GM23338 (cell line): ENCODE data around the gene GALNT9.

ENCODE experiments used
- CREB1 ChIP-seq: fragments of 250-450 bp; sonication (Bioruptor Pico); IDR thresholded peaks from 2 replicates; pipeline ENCODE4 v1.5.0; 2020; ENCODE audit warnings: low read depth, mild to moderate bottlenecking, moderate library complexity
- ETS1 ChIP-seq: IDR thresholded peaks from 2 replicates; pipeline ENCODE4 v1.6.1; 2016; ENCODE audit warnings: antibody characterized with exemption
- EZH2 ChIP-seq: fragments of 200-600 bp; sonication (generic); IDR thresholded peaks from one replicate; pipeline ENCODE4 v1.8.0; 2017; ENCODE audit warnings: antibody characterized with exemption, mild to moderate bottlenecking, low read depth; ENCODE audit not compliant: unreplicated experiment
- EZH2phosphoT487 ChIP-seq: fragments of 200-600 bp; sonication (generic); IDR thresholded peaks from one replicate; pipeline ENCODE4 v1.8.1; 2018; ENCODE audit warnings: antibody characterized with exemption; ENCODE audit not compliant: unreplicated experiment
- JUNB ChIP-seq: IDR thresholded peaks from one replicate; pipeline ENCODE4 v1.6.1; 2016; ENCODE audit warnings: antibody characterized with exemption; ENCODE audit not compliant: unreplicated experiment
- NANOG ChIP-seq: IDR thresholded peaks from 2 replicates; pipeline ENCODE4 v1.6.1; 2016; ENCODE audit warnings: antibody characterized with exemption, borderline replicate concordance
- POLR2AphosphoS5 ChIP-seq: IDR thresholded peaks from 2 replicates; pipeline ENCODE4 v1.6.1; 2016; ENCODE audit warnings: antibody characterized with exemption, low read depth
- STAT1 ChIP-seq: IDR thresholded peaks from one replicate; pipeline ENCODE4 v1.6.1; 2016; ENCODE audit warnings: antibody characterized with exemption; ENCODE audit not compliant: unreplicated experiment
- ZNF114 ChIP-seq: fragments of 250-450 bp; sonication (Bioruptor Pico); IDR thresholded peaks from 2 replicates; pipeline ENCODE4 v1.5.0; 2020; ENCODE audit warnings: mild to moderate bottlenecking, moderate library complexity
- ZNF331 ChIP-seq: fragments of 250-450 bp; sonication (Bioruptor Pico); IDR thresholded peaks from 2 replicates; pipeline ENCODE4 v1.5.0; 2020; ENCODE audit warnings: low read depth, mild to moderate bottlenecking, moderate library complexity
- TF ChIP-seq, protein P1 (sequence below), 2 experiments: fragments of 200-600 bp in 1 of 2; sonication (generic) in 1 of 2; conservative IDR thresholded peaks; 2 replicates each; pipeline versions ENCODE4 v1.5.1 to v1.6.1; 2016 to 2017; ENCODE audit warnings: antibody characterized with exemption in 2 of 2, low read depth in 2 of 2, mild to moderate bottlenecking in 2 of 2, moderate library complexity in 1 of 2
- TF ChIP-seq, protein P2 (sequence below): IDR thresholded peaks from one replicate; pipeline ENCODE4 v1.6.1; 2018; ENCODE audit warnings: antibody characterized with exemption; ENCODE audit not compliant: unreplicated experiment

DNA sequence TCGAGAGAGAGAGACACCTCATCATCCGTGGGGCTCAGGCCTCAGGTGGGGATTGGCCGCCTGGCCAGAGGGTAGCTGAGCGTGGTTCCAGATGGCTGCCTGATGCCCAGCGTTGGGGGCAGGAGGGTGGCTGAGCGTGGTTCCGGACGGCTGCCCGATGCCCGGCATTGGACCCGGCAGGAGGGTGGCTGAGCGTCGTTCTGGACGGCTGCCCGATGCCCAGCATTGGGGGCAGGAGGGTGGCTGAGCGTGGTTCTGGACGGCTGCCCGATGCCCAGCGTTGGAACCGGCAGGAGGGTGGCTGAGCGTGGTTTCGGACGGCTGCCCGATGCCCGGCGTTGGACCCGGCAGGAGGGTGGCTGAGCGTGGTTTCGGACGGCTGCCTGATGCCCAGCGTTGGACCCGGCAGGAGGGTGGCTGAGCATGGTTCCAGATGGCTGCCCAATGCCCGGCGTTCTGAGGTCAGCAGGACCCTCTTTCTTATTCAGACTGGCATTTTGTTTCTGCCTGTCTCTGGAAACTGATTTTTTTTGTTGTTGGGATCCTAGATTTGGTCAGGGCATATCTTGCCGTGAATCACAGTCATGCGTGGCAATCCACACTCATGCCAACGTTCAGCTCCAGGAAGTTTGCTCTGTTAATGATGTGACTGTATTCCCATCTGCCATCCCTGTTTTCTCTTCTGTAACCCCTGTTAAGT is 40.7 kb downstream of the GALNT9 start:
- TF ChIP-seq, protein P1, sequence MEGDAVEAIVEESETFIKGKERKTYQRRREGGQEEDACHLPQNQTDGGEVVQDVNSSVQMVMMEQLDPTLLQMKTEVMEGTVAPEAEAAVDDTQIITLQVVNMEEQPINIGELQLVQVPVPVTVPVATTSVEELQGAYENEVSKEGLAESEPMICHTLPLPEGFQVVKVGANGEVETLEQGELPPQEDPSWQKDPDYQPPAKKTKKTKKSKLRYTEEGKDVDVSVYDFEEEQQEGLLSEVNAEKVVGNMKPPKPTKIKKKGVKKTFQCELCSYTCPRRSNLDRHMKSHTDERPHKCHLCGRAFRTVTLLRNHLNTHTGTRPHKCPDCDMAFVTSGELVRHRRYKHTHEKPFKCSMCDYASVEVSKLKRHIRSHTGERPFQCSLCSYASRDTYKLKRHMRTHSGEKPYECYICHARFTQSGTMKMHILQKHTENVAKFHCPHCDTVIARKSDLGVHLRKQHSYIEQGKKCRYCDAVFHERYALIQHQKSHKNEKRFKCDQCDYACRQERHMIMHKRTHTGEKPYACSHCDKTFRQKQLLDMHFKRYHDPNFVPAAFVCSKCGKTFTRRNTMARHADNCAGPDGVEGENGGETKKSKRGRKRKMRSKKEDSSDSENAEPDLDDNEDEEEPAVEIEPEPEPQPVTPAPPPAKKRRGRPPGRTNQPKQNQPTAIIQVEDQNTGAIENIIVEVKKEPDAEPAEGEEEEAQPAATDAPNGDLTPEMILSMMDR (conservative IDR thresholded peaks at IDR 0.05; ENCODE audit: low read depth in 2 of 2), result no peak
- TF ChIP-seq POLR2AphosphoS5, result no peak
- no peak for TF ChIP-seq EZH2
- TF ChIP-seq ETS1, result no peak
- TF ChIP-seq STAT1, result no peak
- no peak for TF ChIP-seq JUNB
- no peak for TF ChIP-seq NANOG
- no peak for TF ChIP-seq EZH2phosphoT487
- TF ChIP-seq CREB1 (CRISPR knock-in tag), result no peak
- TF ChIP-seq, protein P2, sequence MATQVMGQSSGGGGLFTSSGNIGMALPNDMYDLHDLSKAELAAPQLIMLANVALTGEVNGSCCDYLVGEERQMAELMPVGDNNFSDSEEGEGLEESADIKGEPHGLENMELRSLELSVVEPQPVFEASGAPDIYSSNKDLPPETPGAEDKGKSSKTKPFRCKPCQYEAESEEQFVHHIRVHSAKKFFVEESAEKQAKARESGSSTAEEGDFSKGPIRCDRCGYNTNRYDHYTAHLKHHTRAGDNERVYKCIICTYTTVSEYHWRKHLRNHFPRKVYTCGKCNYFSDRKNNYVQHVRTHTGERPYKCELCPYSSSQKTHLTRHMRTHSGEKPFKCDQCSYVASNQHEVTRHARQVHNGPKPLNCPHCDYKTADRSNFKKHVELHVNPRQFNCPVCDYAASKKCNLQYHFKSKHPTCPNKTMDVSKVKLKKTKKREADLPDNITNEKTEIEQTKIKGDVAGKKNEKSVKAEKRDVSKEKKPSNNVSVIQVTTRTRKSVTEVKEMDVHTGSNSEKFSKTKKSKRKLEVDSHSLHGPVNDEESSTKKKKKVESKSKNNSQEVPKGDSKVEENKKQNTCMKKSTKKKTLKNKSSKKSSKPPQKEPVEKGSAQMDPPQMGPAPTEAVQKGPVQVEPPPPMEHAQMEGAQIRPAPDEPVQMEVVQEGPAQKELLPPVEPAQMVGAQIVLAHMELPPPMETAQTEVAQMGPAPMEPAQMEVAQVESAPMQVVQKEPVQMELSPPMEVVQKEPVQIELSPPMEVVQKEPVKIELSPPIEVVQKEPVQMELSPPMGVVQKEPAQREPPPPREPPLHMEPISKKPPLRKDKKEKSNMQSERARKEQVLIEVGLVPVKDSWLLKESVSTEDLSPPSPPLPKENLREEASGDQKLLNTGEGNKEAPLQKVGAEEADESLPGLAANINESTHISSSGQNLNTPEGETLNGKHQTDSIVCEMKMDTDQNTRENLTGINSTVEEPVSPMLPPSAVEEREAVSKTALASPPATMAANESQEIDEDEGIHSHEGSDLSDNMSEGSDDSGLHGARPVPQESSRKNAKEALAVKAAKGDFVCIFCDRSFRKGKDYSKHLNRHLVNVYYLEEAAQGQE, result no peak
- TF ChIP-seq ZNF331 (CRISPR knock-in tag), result no peak
- TF ChIP-seq ZNF114 (CRISPR knock-in tag), result no peak
